Measurements from ENCODE around the gene COG7. TPM values are rescaled to one million over a fixed set of nuclear protein-coding genes. Genes with fewer than 3 reads are reported as not detected.
A peak's percentile ranks its signal among the peaks of the same experiment; 100 is the strongest.

COG7 gene
- total RNA-seq, 2 donors from 2014 or later: 31.4 to 40.0 TPM

DNA sequence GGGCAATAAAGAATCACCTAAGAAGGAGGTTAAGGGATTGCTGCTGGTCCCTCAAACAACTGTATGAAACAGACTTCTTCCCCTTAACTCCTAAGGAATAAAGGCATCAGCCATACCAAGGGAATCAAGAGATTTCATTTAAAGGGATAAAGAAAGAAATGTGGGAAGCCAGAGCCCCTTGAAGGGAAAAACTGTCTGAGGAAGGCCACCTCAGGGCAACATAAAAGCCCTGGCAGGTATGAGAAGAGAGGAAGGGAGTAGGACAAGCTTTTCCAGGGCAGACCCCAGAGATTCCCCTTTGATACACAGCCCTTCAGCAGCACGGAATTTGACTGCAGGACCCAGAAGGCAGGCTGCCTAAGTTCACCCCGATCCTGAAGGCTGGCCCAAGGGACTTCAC lies 43.5 kb downstream of the COG7 start:
- TF ChIP-seq, protein P1, sequence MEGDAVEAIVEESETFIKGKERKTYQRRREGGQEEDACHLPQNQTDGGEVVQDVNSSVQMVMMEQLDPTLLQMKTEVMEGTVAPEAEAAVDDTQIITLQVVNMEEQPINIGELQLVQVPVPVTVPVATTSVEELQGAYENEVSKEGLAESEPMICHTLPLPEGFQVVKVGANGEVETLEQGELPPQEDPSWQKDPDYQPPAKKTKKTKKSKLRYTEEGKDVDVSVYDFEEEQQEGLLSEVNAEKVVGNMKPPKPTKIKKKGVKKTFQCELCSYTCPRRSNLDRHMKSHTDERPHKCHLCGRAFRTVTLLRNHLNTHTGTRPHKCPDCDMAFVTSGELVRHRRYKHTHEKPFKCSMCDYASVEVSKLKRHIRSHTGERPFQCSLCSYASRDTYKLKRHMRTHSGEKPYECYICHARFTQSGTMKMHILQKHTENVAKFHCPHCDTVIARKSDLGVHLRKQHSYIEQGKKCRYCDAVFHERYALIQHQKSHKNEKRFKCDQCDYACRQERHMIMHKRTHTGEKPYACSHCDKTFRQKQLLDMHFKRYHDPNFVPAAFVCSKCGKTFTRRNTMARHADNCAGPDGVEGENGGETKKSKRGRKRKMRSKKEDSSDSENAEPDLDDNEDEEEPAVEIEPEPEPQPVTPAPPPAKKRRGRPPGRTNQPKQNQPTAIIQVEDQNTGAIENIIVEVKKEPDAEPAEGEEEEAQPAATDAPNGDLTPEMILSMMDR (IDR thresholded peaks at IDR 0.05): no peak
- Histone ChIP-seq H3K4me3 (no peak overlapping the region), H3K36me3 (peaks cover 6% of the 10 kb centered on the region), H3K9ac (ENCODE audit: low read depth in 2 of 2, low read length in 2 of 2) (no peak overlapping the region), H3K4me1 (no peaks in the 10 kb centered on the region), H3K27ac (peak overlapping the region; percentile 45), H3K9me3 (no peaks in the 10 kb centered on the region), H3K27me3 (no peaks in the 10 kb centered on the region)
- intact Hi-C loops (cut with DNase I): no loop called here
- DNase-seq: no peak

DNA sequence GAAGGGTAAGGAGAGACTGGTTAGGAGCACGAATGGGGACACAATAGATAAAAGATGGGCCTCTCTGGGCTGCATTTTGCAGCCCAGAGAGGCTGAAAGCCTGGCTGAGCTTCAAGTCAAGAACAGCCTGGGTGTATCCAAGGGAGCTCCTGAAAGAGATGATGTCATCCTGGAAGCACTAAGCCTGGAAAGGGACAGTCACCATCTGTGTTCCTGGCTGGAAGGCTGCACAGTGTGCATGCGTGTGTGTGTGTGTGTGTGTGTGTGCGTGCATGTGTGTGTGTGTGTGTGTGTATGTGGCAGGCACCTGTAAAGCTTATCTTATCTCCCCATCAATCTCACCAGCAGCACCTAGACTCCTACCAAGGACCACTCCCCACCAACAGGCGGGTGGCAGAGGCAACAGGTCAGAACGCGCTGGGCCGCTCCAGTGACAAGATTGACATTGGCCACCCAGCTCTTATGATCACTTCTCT lies 44.1 kb downstream of the COG7 start:
- Histone ChIP-seq H3K36me3 (no peaks in the 10 kb centered on the region), H3K27ac (peak overlapping the region; percentile 45), H3K9me3 (no peaks in the 10 kb centered on the region), H3K4me1 (no peaks in the 10 kb centered on the region), H3K9ac (ENCODE audit: low read depth in 2 of 2, low read length in 2 of 2) (no peak overlapping the region), H3K4me3 (no peak overlapping the region), H3K27me3 (no peaks in the 10 kb centered on the region)
- intact Hi-C loops (cut with DNase I): no loop called here
- TF ChIP-seq, protein P1 (IDR thresholded peaks at IDR 0.05): no peak
- peak; percentile 70 for DNase-seq

DNA sequence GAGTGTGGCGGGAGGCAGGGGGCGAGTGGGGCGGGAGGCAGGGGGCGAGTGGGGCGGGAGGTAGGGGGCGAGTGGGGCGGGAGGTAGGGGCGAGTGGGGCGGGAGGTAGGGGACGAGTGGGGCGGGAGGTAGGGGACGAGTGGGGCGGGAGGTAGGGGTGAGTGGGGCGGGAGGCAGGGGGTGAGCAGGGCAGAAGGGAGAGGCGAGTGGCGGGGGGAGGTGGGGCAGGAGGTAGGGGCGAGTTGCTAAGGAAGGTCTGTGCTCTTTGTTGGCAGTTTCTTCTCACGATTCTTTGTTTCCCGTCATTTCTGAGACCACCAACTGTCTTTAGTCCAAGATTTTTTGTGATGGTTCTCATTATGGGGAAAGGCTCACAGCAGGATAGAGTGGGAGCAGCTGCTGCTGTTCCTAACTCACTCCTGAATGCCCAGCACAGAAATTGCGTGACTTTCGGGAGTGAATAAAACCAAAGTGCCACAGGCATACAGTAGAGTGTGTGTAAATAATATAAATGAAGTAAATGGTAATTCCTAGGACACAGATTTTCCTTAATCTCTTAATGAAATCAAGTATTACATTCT lies 44.7 kb downstream of the COG7 start:
- Histone ChIP-seq H3K4me1 (no peaks in the 10 kb centered on the region), H3K4me3 (no peak overlapping the region), H3K27me3 (no peaks in the 10 kb centered on the region), H3K9ac (ENCODE audit: low read depth in 2 of 2, low read length in 2 of 2) (no peak overlapping the region), H3K36me3 (no peaks in the 10 kb centered on the region), H3K27ac (no peak overlapping the region), H3K9me3 (no peaks in the 10 kb centered on the region)
- TF ChIP-seq, protein P1 (IDR thresholded peaks at IDR 0.05): no peak
- DNase-seq: no peak
- intact Hi-C loops (cut with DNase I): no loop called here

DNA sequence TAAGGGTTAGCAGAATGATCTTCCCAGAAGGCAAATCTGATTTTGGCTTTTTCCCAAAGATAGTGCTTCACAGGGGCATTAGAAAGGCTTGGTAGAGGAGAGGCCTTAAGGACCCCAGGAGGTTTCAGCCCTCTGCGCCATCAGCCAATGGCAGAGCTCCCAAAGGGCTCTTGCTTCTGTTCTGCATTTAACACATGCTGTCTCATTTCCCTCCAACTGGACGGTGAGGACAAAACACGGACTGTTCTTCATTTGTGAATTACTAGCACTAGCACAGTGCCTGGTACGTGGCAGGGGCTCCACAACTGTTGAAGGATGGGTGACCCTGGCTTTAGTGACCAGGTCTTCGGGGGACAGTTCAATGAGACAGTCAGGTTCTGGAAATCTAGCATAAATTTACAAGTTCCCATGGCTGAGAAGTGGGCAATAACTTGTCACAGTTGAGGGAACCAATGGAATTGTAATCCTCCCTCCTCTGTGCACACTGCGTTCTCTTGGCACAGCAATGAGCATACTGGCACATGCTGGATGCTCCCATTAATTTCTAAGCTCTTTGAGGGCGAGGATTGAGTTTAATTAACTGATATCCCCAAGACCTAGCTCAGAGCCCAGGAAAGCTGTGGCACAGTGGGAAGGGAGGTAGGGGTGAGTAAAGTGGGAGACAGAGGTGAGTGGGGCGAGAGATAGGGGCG lies 45.4 kb downstream of the COG7 start:
- Histone ChIP-seq H3K9me3 (no peaks in the 10 kb centered on the region), H3K9ac (ENCODE audit: low read depth in 2 of 2, low read length in 2 of 2) (no peak overlapping the region), H3K27ac (no peak overlapping the region), H3K4me1 (no peaks in the 10 kb centered on the region), H3K36me3 (no peaks in the 10 kb centered on the region), H3K4me3 (no peak overlapping the region), H3K27me3 (no peaks in the 10 kb centered on the region)
- DNase-seq: no peak
- intact Hi-C loops (cut with DNase I): no loop called here
- TF ChIP-seq, protein P1 (IDR thresholded peaks at IDR 0.05): no peak

DNA sequence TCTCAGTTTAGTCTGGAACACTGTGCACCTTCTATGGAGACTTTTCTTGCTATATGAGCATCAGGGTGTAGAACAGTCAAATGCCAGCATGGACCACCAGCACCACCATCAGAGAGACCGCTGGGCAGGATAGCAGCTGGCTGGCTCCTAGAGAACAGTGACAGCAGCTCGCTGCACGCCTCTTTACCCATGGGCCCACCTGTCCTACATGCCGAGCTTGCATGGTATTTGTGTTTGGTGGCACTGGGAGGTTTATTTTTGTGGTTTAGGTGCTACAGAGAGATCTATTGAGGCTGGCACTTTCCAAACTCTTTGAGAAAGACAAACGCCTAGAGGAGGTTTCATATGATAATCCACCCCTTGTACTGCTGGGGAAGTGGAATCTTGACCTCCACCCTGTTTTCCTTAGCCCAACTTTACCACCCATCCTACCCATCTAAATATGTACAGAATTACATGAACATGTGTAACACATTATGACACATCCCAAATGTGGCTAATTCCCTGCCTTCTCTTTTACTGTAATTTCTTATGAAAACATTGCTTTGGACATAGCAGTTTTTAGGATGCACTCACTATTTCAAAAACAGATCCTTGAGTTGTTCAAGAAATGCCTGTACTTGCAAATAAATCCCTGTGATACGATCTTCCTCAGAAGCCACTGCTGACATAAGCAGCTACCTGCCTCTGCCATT lies 46.3 kb downstream of the COG7 start:
- intact Hi-C loops (cut with DNase I): no loop called here
- no peaks in the 10 kb centered on the region for H3K36me3 ChIP-seq

More for the DNA sequence above, 46.3 kb downstream of the COG7 start:
- Histone ChIP-seq H3K4me3 (no peak overlapping the region), H3K9ac (ENCODE audit: low read depth in 2 of 2, low read length in 2 of 2) (no peak overlapping the region), H3K4me1 (no peaks in the 10 kb centered on the region), H3K9me3 (no peaks in the 10 kb centered on the region), H3K27me3 (no peaks in the 10 kb centered on the region), H3K27ac (no peak overlapping the region)
- TF ChIP-seq, protein P1 (IDR thresholded peaks at IDR 0.05): no peak
- DNase-seq: no peak
